ENCODE measurements around the gene DHODH.
"Not testable (repeated sequence)": the region's sequence is repeated elsewhere in the genome, so short reads cannot be mapped to it uniquely, and the experiment has no call there.

DHODH gene

GRCh38 chr16:72043058-72043457 is 34.5 kb downstream of the DHODH start:
- Histone ChIP-seq H3K27ac (no peak overlapping the region), H3K4me3 (no peak overlapping the region)
- TF ChIP-seq CTCF (IDR thresholded peaks at IDR 0.05) = no peak
- DNase-seq (ENCODE audit: low spot score) = no peak

GRCh38 chr16:72043539-72043938 is 35.0 kb downstream of the DHODH start:
- TF ChIP-seq CTCF (IDR thresholded peaks at IDR 0.05) = no peak
- no peak overlapping the region for H3K4me3 ChIP-seq

GRCh38 chr16:72044296-72044695 is 35.8 kb downstream of the DHODH start:
- TF ChIP-seq CTCF (IDR thresholded peaks at IDR 0.05) = no peak
- no peak for DNase-seq (ENCODE audit: low spot score)
- no peak overlapping the region for H3K4me3 ChIP-seq
- H3K27ac ChIP-seq = no peak overlapping the region

More at GRCh38 chr16:72043539-72043938, 35.0 kb downstream of the DHODH start:
- no peak for DNase-seq (ENCODE audit: low spot score)
- no peak overlapping the region for H3K27ac ChIP-seq

GRCh38 chr16:72044825-72045359 is 36.3 kb downstream of the DHODH start:
- no peak for TF ChIP-seq CTCF (IDR thresholded peaks at IDR 0.05)
- DNase-seq (ENCODE audit: low spot score) = no peak

GRCh38 chr16:72049110-72049509 is 40.6 kb downstream of the DHODH start:
- no peak overlapping the region for H3K4me3 ChIP-seq
- no peak for DNase-seq (ENCODE audit: low spot score)
- TF ChIP-seq CTCF (IDR thresholded peaks at IDR 0.05) = no peak
- H3K27ac ChIP-seq = no peak overlapping the region

More at GRCh38 chr16:72044825-72045359, 36.3 kb downstream of the DHODH start:
- no peak overlapping the region for H3K27ac ChIP-seq
- H3K4me3 ChIP-seq = no peak overlapping the region

- Histone ChIP-seq H3K27ac (no peak overlapping the region), H3K4me3 (no peak overlapping the region)
- DNase-seq (ENCODE audit: low spot score) = no peak
- no peak for TF ChIP-seq CTCF (IDR thresholded peaks at IDR 0.05)
Measured at GRCh38 chr16:72050769-72051464, 42.4 kb downstream of the DHODH start.

- DNase-seq (ENCODE audit: low spot score) = no peak
- Histone ChIP-seq H3K27ac (no peak overlapping the region), H3K4me3 (no peak overlapping the region)
- no peak for TF ChIP-seq CTCF (IDR thresholded peaks at IDR 0.05)
Measured at GRCh38 chr16:72051818-72052217, 43.3 kb downstream of the DHODH start.

- DNase-seq (ENCODE audit: low spot score); H3K4me3 ChIP-seq; H3K27ac ChIP-seq: not testable (repeated sequence)
Measured at GRCh38 chr16:72054254-72054847, 45.8 kb downstream of the DHODH start, which contains the start of gene HP. Gene HP (plus strand): TSS chr16:72054505. CDS start chr16:72054653, 148 bp downstream.
